IMR-90 (cell line): ENCODE results near the gene UBE2L3. TPM values are rescaled to one million over a fixed set of nuclear protein-coding genes. Genes with fewer than 3 reads are reported as not detected.

Source experiments
- ATAC-seq: fragments of 200-7000 bp; cut with Tn5 transposase; 2 replicates; pipeline ENCODE4 v1.9.1; 2020; ENCODE audit warnings: low read depth, mild to moderate bottlenecking, moderate library complexity
- BruUV-seq: library from RNA; stranded (reverse); fragments of 400-500 nt; replicated peaks from 2 replicates; lab custom pipeline; 2021; lab: Mats Ljungman, UMichigan
- CTCF ChIA-PET: fragments of 300-600 bp; formaldehyde crosslinking; extraction: SDS; loops from one replicate; lab custom pipeline; 2021; ENCODE audit warnings: antibody characterized with exemption; lab: Yijun Ruan, JAX
- POLR2A ChIA-PET: fragments of 300-600 bp; sonication (Branson Sonifier 250); formaldehyde crosslinking; loops from one replicate; lab custom pipeline; 2022; ENCODE audit warnings: antibody characterized with exemption; ENCODE audit not compliant: unreplicated experiment; lab: Charles Lee
- DNase-seq: peaks from one replicate; pipeline ENCODE4 v3.0.0; 2013
- H2AFZ ChIP-seq: replicated peaks from 2 replicates; pipeline ENCODE3; 2013; ENCODE audit warnings: low read length, mild to moderate bottlenecking; ENCODE audit not compliant: poor library complexity
- H2AK5ac ChIP-seq: 2 replicates; pipeline ENCODE4 v1.6.1; 2013; ENCODE audit warnings: low read depth, low read length, inconsistent platforms
- H2AK9ac ChIP-seq: replicated peaks from 2 replicates; pipeline ENCODE3; 2013; ENCODE audit warnings: mild to moderate bottlenecking, low read depth, low read length, moderate library complexity; ENCODE audit not compliant: poor library complexity
- H2BK120ac ChIP-seq: 2 replicates; pipeline ENCODE4 v1.6.1; 2013; ENCODE audit warnings: low read depth, low read length, inconsistent platforms
- H2BK15ac ChIP-seq: 3 replicates; pipeline ENCODE4 v1.6.1; 2013; ENCODE audit warnings: low read depth, low read length, inconsistent platforms
- H2BK20ac ChIP-seq: 2 replicates; pipeline ENCODE4 v1.6.1; 2013; ENCODE audit warnings: low read depth, mild to moderate bottlenecking, inconsistent platforms, low read length, moderate library complexity
- H2BK5ac ChIP-seq: 2 replicates; pipeline ENCODE4 v1.6.1; 2013; ENCODE audit warnings: mild to moderate bottlenecking, low read depth, low read length, inconsistent platforms; ENCODE audit not compliant: poor library complexity, severe bottlenecking
- H3K14ac ChIP-seq: replicated peaks from 2 replicates; pipeline ENCODE4 v1.6.1; 2013; ENCODE audit warnings: low read depth, low read length, inconsistent platforms
- H3K18ac ChIP-seq: 2 replicates; pipeline ENCODE4 v1.6.1; 2013; ENCODE audit warnings: low read depth, low read length, control low read depth
- H3K23ac ChIP-seq: 2 replicates; pipeline ENCODE4 v1.6.1; 2013; ENCODE audit warnings: low read depth, low read length, inconsistent platforms
- H3K27ac ChIP-seq: 2 replicates; pipeline ENCODE4 v1.5.1; 2013; ENCODE audit warnings: mild to moderate bottlenecking, control low read depth, low read length; ENCODE audit not compliant: insufficient read depth
- H3K27me3 ChIP-seq: 2 replicates; pipeline ENCODE4 v1.6.1; 2013; ENCODE audit warnings: low read length; ENCODE audit not compliant: control insufficient read depth, insufficient read depth
- H3K36me3 ChIP-seq: 2 replicates; pipeline ENCODE4 v1.6.1; 2013; ENCODE audit warnings: low read length, mixed read lengths; ENCODE audit not compliant: control insufficient read depth, insufficient read depth
- H3K4ac ChIP-seq: 2 replicates; pipeline ENCODE4 v1.6.1; 2013; ENCODE audit warnings: low read depth, low read length, inconsistent platforms
- H3K4me1 ChIP-seq: 2 replicates; pipeline ENCODE4 v1.6.1; 2013; ENCODE audit warnings: low read length, mixed read lengths; ENCODE audit not compliant: control insufficient read depth, insufficient read depth
- H3K4me2 ChIP-seq: 2 replicates; pipeline ENCODE4 v1.6.1; 2013; ENCODE audit warnings: low read depth, mild to moderate bottlenecking, control low read depth, low read length, moderate library complexity
- H3K4me3 ChIP-seq: 2 replicates; pipeline ENCODE4 v1.5.1; 2013; ENCODE audit warnings: low read depth, mild to moderate bottlenecking, control low read depth, low read length, moderate library complexity; ENCODE audit not compliant: insufficient read depth
- H3K56ac ChIP-seq: 2 replicates; pipeline ENCODE4 v1.6.1; 2013; ENCODE audit warnings: low read length, inconsistent platforms; ENCODE audit not compliant: insufficient read depth; ENCODE audit errors: extremely low read depth
- H3K79me1 ChIP-seq, 2 experiments: 2 replicates each; pipeline ENCODE4 v1.6.1; 2013; ENCODE audit warnings: low read length in 2 of 2, inconsistent platforms in 1 of 2, low read depth in 1 of 2
- H3K9ac ChIP-seq: 2 replicates; pipeline ENCODE4 v1.6.1; 2013; ENCODE audit warnings: low read depth, low read length, control low read depth
- H3K9me1 ChIP-seq: 2 replicates; pipeline ENCODE4 v1.6.1; 2013; ENCODE audit warnings: low read length, inconsistent platforms; ENCODE audit not compliant: insufficient read depth
- H3K9me3 ChIP-seq: 2 replicates; pipeline ENCODE4 v1.6.1; 2013; ENCODE audit warnings: low read length; ENCODE audit not compliant: control insufficient read depth, insufficient read depth
- H4K20me1 ChIP-seq: 2 replicates; pipeline ENCODE4 v1.6.1; 2013; ENCODE audit warnings: low read length, inconsistent platforms; ENCODE audit not compliant: insufficient read depth
- H4K5ac ChIP-seq: 2 replicates; pipeline ENCODE4 v1.6.1; 2013; ENCODE audit warnings: mild to moderate bottlenecking, low read depth, low read length, control low read depth
- H4K8ac ChIP-seq, 2 experiments: 2 replicates each; pipeline ENCODE4 v1.6.1; 2013; ENCODE audit warnings: low read depth in 2 of 2, low read length in 2 of 2, control low read depth in 1 of 2, inconsistent platforms in 1 of 2
- H4K91ac ChIP-seq: 2 replicates; pipeline ENCODE4 v1.6.1; 2013; ENCODE audit warnings: low read depth, low read length, inconsistent platforms; ENCODE audit not compliant: insufficient read depth
- BHLHE40 ChIP-seq: fragments of 150-350 bp; IDR thresholded peaks from 2 replicates; pipeline ENCODE4 v1.6.1; 2016; ENCODE audit warnings: mild to moderate bottlenecking, low read depth, low read length
- CEBPB ChIP-seq: IDR thresholded peaks from 2 replicates; pipeline ENCODE4 v1.6.1; 2012; ENCODE audit warnings: low read depth, low read length, improper control_type of control experiment
- CHD1 ChIP-seq: IDR thresholded peaks from 2 replicates; pipeline ENCODE4 v1.6.1; 2012; ENCODE audit warnings: low read depth, low read length, improper control_type of control experiment
- ELK1 ChIP-seq: fragments of 150-350 bp; IDR thresholded peaks from 2 replicates; pipeline ENCODE4 v1.6.1; 2016; ENCODE audit warnings: low read depth, mild to moderate bottlenecking, low read length, moderate library complexity, borderline replicate concordance
- MAFK ChIP-seq: IDR thresholded peaks from 2 replicates; pipeline ENCODE4 v1.6.1; 2012; ENCODE audit warnings: low read depth, low read length, improper control_type of control experiment
- MXI1 ChIP-seq: IDR thresholded peaks from 2 replicates; pipeline ENCODE4 v1.6.1; 2012; ENCODE audit warnings: low read depth, mild to moderate bottlenecking, low read length, moderate library complexity, borderline replicate concordance
- NFE2L2 ChIP-seq: fragments of 150-350 bp; IDR thresholded peaks from 2 replicates; pipeline ENCODE4 v1.6.1; 2016; ENCODE audit warnings: low read depth, mild to moderate bottlenecking, low read length
- POLR2A ChIP-seq: IDR thresholded peaks from 2 replicates; pipeline ENCODE4 v1.6.1; 2012; ENCODE audit warnings: mild to moderate bottlenecking, low read depth, low read length
- RAD21 ChIP-seq: IDR thresholded peaks from 2 replicates; pipeline ENCODE4 v1.6.1; 2012; ENCODE audit warnings: low read length, improper control_type of control experiment
- RCOR1 ChIP-seq: IDR thresholded peaks from 2 replicates; pipeline ENCODE4 v1.6.1; 2012; ENCODE audit warnings: mild to moderate bottlenecking, low read length, improper control_type of control experiment; ENCODE audit not compliant: insufficient replicate concordance
- RFX5 ChIP-seq: IDR thresholded peaks from 2 replicates; pipeline ENCODE4 v1.8.0; 2012; ENCODE audit warnings: low read depth, mild to moderate bottlenecking, low read length, moderate library complexity
- WGBS, 2 experiments: methylation state at CpG; one replicate each; pipeline versions ENCODE4 v1.1.5 to v1.1.7; 2013; ENCODE audit warnings: missing lambda C conversion rate in 2 of 2; ENCODE audit not compliant: insufficient read length in 1 of 2; ENCODE audit errors: extremely low coverage in 2 of 2; 5-methylcytosine and 5-hydroxymethylcytosine counted together
- dilution Hi-C: fragments of 300-500 bp; cut with HindIII; formaldehyde crosslinking; loops from one replicate; pipeline ENCODE4 v1.14.3; 2018; ENCODE audit warnings: low sequenced_read_pairs; ENCODE audit not compliant: unreplicated experiment
- in situ Hi-C: fragments of 300-500 bp; cut with MboI; formaldehyde crosslinking; loops from 3 replicates; pipeline ENCODE4 v1.14.3; 2019; ENCODE audit warnings: low sequenced_read_pairs, inconsistent platforms, mixed read lengths
- intact Hi-C: fragments of 100-400 bp; cut with micrococcal nuclease; formaldehyde crosslinking; loops from 2 replicates; pipeline ENCODE4 v1.10.0; 2022
- polyA plus RNA-seq, 3 experiments: library from polyadenylated mRNA; depleted of rRNA; stranded (reverse); fragments of >200 nt; gene quantifications; 2 replicates each; pipeline ENCODE4 v1.2.3, GENCODE V29; 2012; ENCODE audit warnings: low replicate concordance in 1 of 3
- total RNA-seq: library from RNA; depleted of rRNA; stranded (reverse); fragments of >200 nt; gene quantifications from 2 replicates; pipeline ENCODE4 v1.2.3, GENCODE V29; 2012
- TF ChIP-seq, protein P1 (sequence below): fragments of 150-350 bp; IDR thresholded peaks from 2 replicates; pipeline ENCODE4 v1.6.1; 2017; ENCODE audit warnings: mild to moderate bottlenecking, antibody characterized with exemption, low read length, low read depth
- TF ChIP-seq, protein P2 (sequence below): conservative IDR thresholded peaks from 2 replicates; pipeline ENCODE4 v1.5.1; 2012; ENCODE audit warnings: mild to moderate bottlenecking, low read depth, low read length, improper control_type of control experiment

The UBE2L3 gene
- total and polyA plus RNA-seq, 2 of the 4 experiments (the other 2 are of a cell fraction), result 29.0 to 72.9 TPM

DNA sequence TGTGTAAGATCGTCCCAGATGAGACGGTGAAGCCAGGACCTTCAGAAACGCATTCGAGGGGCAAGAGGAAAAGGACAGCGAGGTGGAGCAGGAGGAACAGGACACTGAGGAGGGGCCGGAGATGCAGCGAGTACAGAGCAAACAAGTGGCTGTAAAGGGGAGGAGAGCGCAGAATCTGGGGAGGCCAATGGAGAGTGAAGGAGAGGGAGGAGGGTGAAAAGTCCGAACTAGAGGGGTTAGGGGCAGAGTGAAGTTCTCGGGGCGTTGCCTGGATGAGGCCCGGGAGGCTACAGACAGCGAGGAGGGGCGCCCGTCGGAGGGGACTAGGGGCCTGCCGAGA, 89.5 kb downstream of the UBE2L3 start:
- in situ Hi-C loops (no loop called here), intact Hi-C loops (no loop called here), dilution Hi-C loops (no loop called here)
- Histone ChIP-seq H3K9me1 (peaks cover 14% of the 10 kb centered on the region), H3K23ac (0 out of 2 replicates have a peak overlapping the region, but pooled peaks have one; percentile 15), H4K91ac (no peak overlapping the region), H3K36me3 (no peaks in the 10 kb centered on the region), H2BK20ac (no peak overlapping the region), H3K4me3 (peak overlapping the region; percentile 82), H4K5ac (no peak overlapping the region; the same call in 1 of the 2 replicates), H3K56ac (no peak overlapping the region), H3K18ac (no peak overlapping the region), H3K14ac (no peak overlapping the region; the same call in 1 of the 2 replicates), H2AK5ac (peak overlapping the region; percentile 43; the same call in 1 of the 2 replicates), H2BK5ac (no peak overlapping the region), H4K20me1 (no peaks in the 10 kb centered on the region), H3K27me3 (peaks cover 4% of the 10 kb centered on the region; the same call in 1 of the 2 replicates), H3K4me2 (peak overlapping the region; percentile 76; the same call in 1 of the 2 replicates), H3K27ac (no peak overlapping the region), H4K8ac (peak overlapping the region; percentile 46 to 71; a peak in 2 of 4 replicates), H3K9ac (no peak overlapping the region), H2BK15ac (no peak overlapping the region), H2BK120ac (no peak overlapping the region; the same call in 1 of the 2 replicates), H2AFZ (peak overlapping the region; percentile 97), H3K79me1 (peaks cover 3 to 22% of the 10 kb centered on the region in 2 experiments; a peak in 3 of 4 replicates), H3K4me1 (peaks cover 3% of the 10 kb centered on the region), H3K9me3 (no peaks in the 10 kb centered on the region), H3K4ac (peak overlapping the region; percentile 53; the same call in 1 of the 2 replicates), H2AK9ac (peak overlapping the region; percentile 95)
- ChIA-PET POLR2A (no interaction called here), CTCF (no interaction called here)
- TF ChIP-seq ELK1, result no peak
- TF ChIP-seq, protein P1, sequence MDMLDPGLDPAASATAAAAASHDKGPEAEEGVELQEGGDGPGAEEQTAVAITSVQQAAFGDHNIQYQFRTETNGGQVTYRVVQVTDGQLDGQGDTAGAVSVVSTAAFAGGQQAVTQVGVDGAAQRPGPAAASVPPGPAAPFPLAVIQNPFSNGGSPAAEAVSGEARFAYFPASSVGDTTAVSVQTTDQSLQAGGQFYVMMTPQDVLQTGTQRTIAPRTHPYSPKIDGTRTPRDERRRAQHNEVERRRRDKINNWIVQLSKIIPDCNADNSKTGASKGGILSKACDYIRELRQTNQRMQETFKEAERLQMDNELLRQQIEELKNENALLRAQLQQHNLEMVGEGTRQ, result no peak
- no peak for TF ChIP-seq MAFK
- TF ChIP-seq, protein P2, sequence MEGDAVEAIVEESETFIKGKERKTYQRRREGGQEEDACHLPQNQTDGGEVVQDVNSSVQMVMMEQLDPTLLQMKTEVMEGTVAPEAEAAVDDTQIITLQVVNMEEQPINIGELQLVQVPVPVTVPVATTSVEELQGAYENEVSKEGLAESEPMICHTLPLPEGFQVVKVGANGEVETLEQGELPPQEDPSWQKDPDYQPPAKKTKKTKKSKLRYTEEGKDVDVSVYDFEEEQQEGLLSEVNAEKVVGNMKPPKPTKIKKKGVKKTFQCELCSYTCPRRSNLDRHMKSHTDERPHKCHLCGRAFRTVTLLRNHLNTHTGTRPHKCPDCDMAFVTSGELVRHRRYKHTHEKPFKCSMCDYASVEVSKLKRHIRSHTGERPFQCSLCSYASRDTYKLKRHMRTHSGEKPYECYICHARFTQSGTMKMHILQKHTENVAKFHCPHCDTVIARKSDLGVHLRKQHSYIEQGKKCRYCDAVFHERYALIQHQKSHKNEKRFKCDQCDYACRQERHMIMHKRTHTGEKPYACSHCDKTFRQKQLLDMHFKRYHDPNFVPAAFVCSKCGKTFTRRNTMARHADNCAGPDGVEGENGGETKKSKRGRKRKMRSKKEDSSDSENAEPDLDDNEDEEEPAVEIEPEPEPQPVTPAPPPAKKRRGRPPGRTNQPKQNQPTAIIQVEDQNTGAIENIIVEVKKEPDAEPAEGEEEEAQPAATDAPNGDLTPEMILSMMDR, result no peak
- no peak for TF ChIP-seq CEBPB
- TF ChIP-seq POLR2A, result no peak
- no peak for TF ChIP-seq CHD1
- TF ChIP-seq BHLHE40, result no peak
- TF ChIP-seq MXI1, result no peak
- TF ChIP-seq RAD21, result no peak
- no peak for TF ChIP-seq NFE2L2
- TF ChIP-seq RCOR1, result no peak
- no peak for TF ChIP-seq RFX5
- ATAC-seq (no peak), DNase-seq (no peak)
- BruUV-seq, result no TSS peak
- 43% methylated on average over 11 of the region's 17 CpGs; no CpG with 5 or more reads in 1 of the 2 experiments for WGBS, 2 experiments
